Cardiac fibroblast (primary cell): ENCODE data around the gene SLC29A3.

Source experiments
- DNase-seq, 2 donors: peaks; one replicate each; pipeline versions ENCODE4 v3.0.0 to v3.0.0-alpha.2; 2010; ENCODE audit warnings: low read depth in 2 of 2
- H3K4me3 ChIP-seq, 2 donors: replicated peaks in 1 of 2; 1 replicate in 1 of 2; 2 replicates in 1 of 2; pipeline ENCODE4 v1.5.1; 2011; ENCODE audit warnings: low read depth in 2 of 2, low read length in 2 of 2, mild to moderate bottlenecking in 2 of 2, moderate library complexity in 1 of 2
- TF ChIP-seq, protein P1 (sequence below): IDR thresholded peaks from one replicate; pipeline ENCODE4 v1.5.1; 2011; ENCODE audit warnings: low read depth, mild to moderate bottlenecking, low read length, inconsistent platforms

The SLC29A3 gene

DNA sequence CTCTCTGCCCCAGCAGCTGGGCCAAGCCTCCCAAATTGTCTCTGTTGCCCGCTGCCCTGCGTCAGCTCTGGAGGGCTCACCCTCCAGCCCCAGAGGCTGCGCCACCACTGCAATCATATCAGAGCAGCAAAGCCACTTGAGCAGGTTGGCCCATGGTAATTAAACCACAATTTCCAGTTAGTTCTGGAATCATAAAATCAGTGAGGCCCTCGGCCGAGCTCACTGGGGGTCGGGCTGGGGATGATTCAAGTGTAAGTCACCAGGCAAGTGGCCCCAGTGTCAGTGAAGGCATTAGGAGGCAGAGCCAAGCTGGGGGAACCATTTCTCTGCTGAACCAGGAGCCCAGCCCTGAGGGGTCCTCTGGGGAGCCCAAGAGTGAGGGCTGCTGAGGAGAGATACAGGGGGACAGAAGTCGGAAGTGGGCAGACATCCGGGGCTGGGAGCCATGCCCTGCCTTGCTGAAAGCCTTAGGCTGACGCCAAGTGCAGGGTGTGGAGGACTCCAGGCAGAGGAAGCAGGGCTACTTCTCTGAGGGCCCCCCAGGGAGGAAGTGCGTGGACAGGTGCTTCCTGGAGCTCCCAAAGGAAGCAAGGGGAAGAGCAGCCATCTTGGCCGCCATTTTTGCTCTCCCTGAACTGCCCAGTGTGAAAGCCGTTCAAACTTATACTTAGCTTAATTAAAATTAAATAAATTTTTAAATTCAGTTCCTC is 29.5 kb upstream of the SLC29A3 start:
- H3K4me3 ChIP-seq, result no peak overlapping the region
- DNase-seq, result no peak
- TF ChIP-seq, protein P1, sequence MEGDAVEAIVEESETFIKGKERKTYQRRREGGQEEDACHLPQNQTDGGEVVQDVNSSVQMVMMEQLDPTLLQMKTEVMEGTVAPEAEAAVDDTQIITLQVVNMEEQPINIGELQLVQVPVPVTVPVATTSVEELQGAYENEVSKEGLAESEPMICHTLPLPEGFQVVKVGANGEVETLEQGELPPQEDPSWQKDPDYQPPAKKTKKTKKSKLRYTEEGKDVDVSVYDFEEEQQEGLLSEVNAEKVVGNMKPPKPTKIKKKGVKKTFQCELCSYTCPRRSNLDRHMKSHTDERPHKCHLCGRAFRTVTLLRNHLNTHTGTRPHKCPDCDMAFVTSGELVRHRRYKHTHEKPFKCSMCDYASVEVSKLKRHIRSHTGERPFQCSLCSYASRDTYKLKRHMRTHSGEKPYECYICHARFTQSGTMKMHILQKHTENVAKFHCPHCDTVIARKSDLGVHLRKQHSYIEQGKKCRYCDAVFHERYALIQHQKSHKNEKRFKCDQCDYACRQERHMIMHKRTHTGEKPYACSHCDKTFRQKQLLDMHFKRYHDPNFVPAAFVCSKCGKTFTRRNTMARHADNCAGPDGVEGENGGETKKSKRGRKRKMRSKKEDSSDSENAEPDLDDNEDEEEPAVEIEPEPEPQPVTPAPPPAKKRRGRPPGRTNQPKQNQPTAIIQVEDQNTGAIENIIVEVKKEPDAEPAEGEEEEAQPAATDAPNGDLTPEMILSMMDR, result no peak

DNA sequence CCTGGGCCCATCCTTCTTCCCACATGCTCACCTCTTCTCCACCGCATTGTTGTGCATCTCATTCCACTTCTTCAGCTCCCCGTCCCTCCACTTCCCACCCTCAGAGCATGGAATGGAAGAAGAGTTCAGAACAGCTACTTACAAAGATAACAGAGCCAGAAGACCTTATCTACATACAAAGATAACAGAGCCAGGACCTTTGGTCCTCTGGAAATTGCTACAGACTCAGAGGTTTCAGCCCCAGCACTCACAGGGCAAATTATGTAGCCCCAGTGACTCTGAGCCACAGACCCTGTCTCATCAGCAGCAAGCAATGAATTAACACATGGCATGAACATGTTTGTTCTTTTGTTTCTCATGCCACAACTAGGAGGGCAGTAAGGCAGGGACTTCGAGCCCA is 28.7 kb upstream of the SLC29A3 start:
- TF ChIP-seq, protein P1, result no peak
- no peak overlapping the region for H3K4me3 ChIP-seq
- no peak for DNase-seq

DNA sequence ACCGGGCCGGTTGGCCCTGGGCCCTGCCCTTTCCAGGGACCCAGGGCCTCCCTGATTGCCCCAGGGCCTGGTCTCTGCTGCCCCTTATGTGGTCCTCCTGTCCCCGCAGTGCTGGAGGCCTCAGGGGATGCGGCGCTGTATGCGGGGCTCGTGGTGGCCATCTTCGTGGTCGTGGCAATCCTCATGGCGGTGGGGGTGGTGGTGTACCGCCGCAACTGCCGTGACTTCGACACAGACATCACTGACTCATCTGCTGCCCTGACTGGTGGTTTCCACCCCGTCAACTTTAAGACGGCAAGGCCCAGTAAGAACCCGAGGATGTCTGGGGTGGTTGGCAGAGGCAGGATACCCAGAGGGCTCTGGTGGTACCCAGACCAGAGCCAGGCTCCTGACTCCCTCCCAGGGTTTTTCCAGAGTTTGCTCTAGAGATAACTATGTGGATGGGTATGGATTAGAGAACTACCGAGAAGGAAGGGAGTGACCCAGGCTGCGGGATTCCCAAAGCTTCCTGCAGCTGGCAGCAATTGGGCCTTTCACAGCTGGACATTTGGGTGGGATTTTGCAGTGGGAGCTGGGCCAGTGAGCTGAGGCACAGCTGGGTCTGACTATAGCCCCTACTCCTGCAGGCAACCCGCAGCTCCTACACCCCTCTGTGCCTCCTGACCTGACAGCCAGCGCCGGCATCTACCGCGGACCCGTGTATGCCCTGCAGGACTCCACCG is 28.1 kb upstream of the SLC29A3 start:
- DNase-seq, result no peak
- TF ChIP-seq, protein P1, result no peak
- no peak overlapping the region for H3K4me3 ChIP-seq

DNA sequence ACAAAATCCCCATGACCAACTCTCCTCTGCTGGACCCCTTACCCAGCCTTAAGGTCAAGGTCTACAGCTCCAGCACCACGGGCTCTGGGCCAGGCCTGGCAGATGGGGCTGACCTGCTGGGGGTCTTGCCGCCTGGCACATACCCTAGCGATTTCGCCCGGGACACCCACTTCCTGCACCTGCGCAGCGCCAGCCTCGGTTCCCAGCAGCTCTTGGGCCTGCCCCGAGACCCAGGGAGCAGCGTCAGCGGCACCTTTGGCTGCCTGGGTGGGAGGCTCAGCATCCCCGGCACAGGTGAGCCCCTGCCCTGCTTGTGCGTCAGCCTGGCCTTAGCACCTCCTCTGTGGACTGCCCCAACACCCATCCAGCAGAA is 27.5 kb upstream of the SLC29A3 start:
- no peak for DNase-seq
- TF ChIP-seq, protein P1, result no peak
- no peak overlapping the region for H3K4me3 ChIP-seq

DNA sequence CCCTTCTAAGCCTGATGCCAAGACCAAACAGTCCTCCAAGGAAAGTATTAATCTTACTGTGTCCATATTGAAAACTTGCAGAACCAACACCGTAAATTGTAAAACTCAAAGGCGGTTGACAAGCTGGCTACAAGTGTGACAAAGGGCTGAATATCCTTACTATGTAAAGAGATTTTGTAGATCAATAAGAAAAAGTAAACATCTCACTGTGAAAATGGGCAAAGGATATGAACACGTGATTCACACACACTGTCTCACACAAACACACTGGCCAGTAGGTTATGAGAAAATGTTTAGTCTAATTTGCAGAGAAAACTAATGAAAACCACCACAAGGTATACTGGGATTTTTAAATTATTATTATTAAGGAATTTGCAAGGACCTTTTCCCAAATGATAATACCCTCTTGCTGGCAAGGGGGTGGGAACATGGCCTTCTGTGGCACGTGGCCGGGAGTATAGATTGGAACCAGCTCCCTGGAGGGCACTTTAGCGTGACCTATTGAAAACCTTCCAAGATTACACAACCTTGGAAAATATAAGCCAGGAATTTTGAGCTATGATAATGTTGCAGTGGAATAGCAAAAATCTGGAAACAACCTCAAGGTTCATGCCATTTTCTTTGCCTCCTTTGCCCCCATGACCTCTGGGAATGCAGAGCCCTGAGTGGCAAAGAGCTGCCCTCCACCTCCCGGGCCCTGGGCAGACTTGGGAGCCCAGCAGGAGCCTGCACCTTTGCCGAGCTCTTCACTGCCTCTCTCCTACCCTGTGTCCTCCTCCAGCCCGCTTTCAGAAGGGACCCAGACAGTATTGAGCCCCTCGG is 26.2 kb upstream of the SLC29A3 start:
- TF ChIP-seq, protein P1, result no peak
- peak in 1 of 2 donors; percentile 27 for DNase-seq

DNA sequence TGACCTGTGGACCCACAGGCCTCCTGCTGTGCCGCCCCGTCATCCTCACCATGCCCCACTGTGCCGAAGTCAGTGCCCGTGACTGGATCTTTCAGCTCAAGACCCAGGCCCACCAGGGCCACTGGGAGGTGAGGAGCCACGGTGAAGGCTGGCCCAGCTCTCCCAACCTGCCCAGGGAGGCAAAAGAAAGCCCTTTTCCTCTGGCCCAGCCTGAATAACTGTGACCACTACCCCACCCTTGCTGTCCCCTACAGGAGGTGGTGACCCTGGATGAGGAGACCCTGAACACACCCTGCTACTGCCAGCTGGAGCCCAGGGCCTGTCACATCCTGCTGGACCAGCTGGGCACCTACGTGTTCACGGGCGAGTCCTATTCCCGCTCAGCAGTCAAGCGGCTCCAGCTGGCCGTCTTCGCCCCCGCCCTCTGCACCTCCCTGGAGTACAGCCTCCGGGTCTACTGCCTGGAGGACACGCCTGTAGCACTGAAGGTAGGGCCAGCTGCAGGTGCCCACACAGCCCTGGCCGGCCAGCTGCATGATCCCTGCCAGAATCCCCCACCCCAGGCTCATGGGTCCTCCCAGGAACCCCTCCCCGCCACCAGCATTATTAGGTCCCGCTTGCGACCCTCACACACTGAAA is 25.5 kb upstream of the SLC29A3 start:
- DNase-seq, result no peak
- no peak overlapping the region for H3K4me3 ChIP-seq
- TF ChIP-seq, protein P1, result no peak

More for the DNA sequence above, 26.2 kb upstream of the SLC29A3 start:
- H3K4me3 ChIP-seq, result no peak overlapping the region
